HCT116 (cell line): ENCODE measurements around the gene MRPS7.

Source experiments
- CEBPB ChIP-seq: IDR thresholded peaks from 2 replicates; pipeline ENCODE4 v1.6.1; 2012; ENCODE audit warnings: low read depth
- JUND ChIP-seq: IDR thresholded peaks from 2 replicates; pipeline ENCODE4 v1.6.1; 2012
- POLR2AphosphoS5 ChIP-seq: IDR thresholded peaks from 2 replicates; pipeline ENCODE4 v1.6.1; 2011; ENCODE audit warnings: mild to moderate bottlenecking, low read depth, low read length, moderate library complexity
- RAD21 ChIP-seq: IDR thresholded peaks from 2 replicates; pipeline ENCODE4 v1.6.1; 2012; ENCODE audit warnings: low read depth, mild to moderate bottlenecking
- TF ChIP-seq, protein P1 (sequence below), 3 experiments: fragments of 200-600 bp in 1 of 3; sonication (generic) in 1 of 3; IDR thresholded peaks in 2 of 3; conservative IDR thresholded peaks in 1 of 3; 2 replicates each; pipeline ENCODE4 v1.5.1; 2012 to 2017; ENCODE audit warnings: low read depth in 2 of 3, low read length in 2 of 3, antibody characterized with exemption in 1 of 3, borderline replicate concordance in 1 of 3, control low read depth in 1 of 3, mild to moderate bottlenecking in 1 of 3, mixed read lengths in 1 of 3, mixed run types in 1 of 3, moderate library complexity in 1 of 3; ENCODE audit not compliant: insufficient read depth in 1 of 3

DNA sequence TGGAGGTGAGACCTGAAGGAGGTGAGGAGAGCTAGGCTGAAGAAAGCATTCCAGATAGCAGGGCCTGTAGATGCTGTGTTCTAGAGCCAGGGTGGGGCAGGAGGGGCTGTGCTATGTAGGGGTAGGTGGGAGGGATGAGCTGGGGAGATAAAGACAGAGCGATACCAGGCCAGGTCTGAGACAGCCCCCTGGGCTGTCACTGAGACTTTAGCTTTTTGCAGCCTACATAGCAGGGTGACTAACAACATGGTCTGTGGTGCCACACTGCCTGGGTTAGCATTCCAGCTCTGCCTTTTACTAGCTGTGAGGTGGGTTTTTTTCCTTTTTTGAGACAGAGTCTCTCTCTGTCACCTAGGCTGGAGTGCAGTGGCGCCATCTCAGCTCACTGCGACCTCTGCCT is 41.9 kb upstream of the MRPS7 start:
- TF ChIP-seq, protein P1, sequence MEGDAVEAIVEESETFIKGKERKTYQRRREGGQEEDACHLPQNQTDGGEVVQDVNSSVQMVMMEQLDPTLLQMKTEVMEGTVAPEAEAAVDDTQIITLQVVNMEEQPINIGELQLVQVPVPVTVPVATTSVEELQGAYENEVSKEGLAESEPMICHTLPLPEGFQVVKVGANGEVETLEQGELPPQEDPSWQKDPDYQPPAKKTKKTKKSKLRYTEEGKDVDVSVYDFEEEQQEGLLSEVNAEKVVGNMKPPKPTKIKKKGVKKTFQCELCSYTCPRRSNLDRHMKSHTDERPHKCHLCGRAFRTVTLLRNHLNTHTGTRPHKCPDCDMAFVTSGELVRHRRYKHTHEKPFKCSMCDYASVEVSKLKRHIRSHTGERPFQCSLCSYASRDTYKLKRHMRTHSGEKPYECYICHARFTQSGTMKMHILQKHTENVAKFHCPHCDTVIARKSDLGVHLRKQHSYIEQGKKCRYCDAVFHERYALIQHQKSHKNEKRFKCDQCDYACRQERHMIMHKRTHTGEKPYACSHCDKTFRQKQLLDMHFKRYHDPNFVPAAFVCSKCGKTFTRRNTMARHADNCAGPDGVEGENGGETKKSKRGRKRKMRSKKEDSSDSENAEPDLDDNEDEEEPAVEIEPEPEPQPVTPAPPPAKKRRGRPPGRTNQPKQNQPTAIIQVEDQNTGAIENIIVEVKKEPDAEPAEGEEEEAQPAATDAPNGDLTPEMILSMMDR (IDR thresholded peaks at IDR 0.05 in 2 of 3, conservative IDR thresholded peaks at IDR 0.05 in 1 of 3; ENCODE audit: borderline replicate concordance in 1 of 3, insufficient read depth in 1 of 3, low read depth in 2 of 3, low read length in 2 of 3) = no peak
- TF ChIP-seq POLR2AphosphoS5 = no peak
- TF ChIP-seq RAD21 = no peak
- no peak for TF ChIP-seq CEBPB
- TF ChIP-seq JUND = no peak
